HG03432 (cell line): ENCODE data around the gene DOP1B.

Experiments
- ATAC-seq: cut with Tn5 transposase; IDR thresholded peaks from one replicate; pipeline ENCODE4 v1.9.1; 2021; ENCODE audit warnings: mild to moderate bottlenecking, moderate library complexity; ENCODE audit not compliant: unreplicated experiment

DOP1B gene

GRCh38 chr21:36202726-36203602 lies 46.3 kb downstream of the DOP1B start:
- ATAC-seq, result no peak

GRCh38 chr21:36203603-36203889 lies 46.9 kb downstream of the DOP1B start:
- peak; percentile 61 for ATAC-seq

GRCh38 chr21:36204980-36205379 lies 48.4 kb downstream of the DOP1B start:
- ATAC-seq, result no peak

GRCh38 chr21:36205962-36206361 lies 49.3 kb downstream of the DOP1B start:
- ATAC-seq, result no peak
